Stimulated activated CD8-positive, alpha-beta memory T cell treated with anti-CD3 and anti-CD28 coated beads, Interleukin-7, amount 100 ng/mL, for 4 hours (primary cell): ENCODE measurements around the gene MYL5.
"Not testable (repeated sequence)": the region's sequence is repeated elsewhere in the genome, so short reads cannot be mapped to it uniquely, and the experiment has no call there.

Experiments used
- DNase-seq, 2 donors: peaks; one replicate each; pipeline ENCODE4 v3.0.0-alpha.2; 2020; ENCODE audit warnings: low read depth in 2 of 2

Gene MYL5

DNA sequence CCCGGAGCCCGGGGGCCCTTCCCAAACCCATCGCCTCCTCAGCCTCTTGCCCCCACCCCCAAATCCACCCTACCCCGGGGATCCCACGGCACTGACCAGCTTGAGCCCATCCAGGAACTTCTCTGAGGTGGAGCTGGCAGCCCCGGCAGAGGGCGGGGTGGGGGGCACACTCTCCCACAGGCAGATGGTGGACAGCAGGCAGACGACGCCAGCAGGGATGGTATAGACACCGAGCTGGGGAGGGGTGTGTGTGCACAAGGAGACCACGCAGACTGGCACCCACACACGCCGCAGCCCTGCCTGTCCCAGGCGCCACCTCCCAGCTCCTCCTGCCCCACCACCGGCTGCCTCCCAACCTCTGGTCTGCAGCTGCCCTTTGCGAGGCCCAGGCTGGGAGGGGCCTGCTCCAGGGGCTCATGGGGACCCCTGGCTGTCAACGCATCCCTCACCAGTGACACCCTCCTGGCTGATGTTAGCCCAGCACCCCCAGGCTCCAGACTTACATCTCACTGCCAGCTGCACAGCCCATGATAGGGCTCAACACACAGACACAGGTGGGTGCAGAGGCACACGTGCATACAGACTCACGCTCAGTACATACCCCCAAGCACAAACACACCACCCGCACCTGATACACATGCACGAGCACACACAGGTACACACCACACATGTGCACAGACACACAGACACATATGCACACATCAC, 10.4 kb downstream of the MYL5 start:
- DNase-seq: no peak

DNA sequence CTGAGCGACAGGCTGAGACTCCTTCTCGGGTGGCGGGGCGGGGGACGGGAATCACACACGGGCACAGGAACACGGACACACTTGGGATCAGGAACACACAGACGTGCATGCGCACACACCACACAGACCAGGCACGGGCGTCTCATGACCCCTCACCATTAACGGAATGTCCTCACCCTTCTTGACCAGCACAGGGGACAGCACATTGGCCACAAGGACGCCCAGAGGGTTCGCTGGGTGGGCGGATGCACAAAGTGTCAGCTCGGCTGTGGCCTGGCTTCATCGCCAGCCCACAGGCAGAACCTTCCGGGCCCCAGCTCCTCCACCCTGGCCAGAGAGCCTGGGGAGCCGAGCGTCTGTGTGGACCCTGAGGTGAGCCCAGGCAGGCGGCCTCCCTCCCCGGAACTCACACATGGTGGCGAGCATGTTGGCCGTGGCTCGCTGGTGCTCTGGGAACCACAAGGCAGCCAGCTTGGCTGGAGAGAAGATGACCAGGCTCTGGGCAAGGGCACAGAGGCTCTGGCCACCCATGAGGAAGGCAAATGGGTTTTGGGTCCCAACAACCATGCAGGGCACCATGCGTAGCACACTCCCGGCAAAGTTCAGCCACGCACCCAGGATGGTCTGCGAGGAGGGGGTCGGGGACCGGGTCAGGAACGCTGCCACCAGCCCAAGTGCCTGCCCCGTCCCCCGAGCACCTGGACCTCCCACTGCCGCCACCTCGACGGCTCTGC, 11.5 kb downstream of the MYL5 start:
- DNase-seq: no peak

DNA sequence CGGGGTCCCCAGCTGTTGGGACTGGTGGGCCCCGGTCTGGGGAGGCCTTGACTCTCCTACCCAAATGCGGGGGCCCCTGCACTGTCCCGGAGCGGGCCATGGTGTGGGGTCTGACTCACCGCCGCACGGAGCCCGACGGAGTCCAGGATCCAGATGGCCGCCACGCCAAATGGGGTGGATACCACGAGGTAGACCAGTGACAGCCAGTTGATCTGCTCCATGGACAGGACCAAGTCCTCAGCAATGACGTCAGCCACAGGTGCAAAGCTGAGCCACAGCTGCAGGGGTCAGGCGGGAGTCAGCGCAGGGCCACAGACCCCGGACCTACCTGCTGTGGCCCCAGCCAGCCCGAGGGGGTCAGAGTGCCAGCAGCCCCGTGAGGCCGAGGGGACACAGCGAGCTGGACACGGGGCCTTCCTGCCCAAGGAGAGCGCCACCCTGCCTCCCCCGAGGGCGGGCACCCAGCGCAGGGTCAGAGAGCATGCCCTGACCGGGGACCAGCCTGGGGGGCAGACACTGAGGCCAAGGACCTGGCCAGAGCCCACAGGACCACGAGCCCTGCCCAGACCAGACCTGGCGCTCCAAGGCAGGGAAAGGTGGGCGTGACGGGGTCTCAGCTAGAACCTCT, 12.2 kb downstream of the MYL5 start:
- no peak for DNase-seq

DNA sequence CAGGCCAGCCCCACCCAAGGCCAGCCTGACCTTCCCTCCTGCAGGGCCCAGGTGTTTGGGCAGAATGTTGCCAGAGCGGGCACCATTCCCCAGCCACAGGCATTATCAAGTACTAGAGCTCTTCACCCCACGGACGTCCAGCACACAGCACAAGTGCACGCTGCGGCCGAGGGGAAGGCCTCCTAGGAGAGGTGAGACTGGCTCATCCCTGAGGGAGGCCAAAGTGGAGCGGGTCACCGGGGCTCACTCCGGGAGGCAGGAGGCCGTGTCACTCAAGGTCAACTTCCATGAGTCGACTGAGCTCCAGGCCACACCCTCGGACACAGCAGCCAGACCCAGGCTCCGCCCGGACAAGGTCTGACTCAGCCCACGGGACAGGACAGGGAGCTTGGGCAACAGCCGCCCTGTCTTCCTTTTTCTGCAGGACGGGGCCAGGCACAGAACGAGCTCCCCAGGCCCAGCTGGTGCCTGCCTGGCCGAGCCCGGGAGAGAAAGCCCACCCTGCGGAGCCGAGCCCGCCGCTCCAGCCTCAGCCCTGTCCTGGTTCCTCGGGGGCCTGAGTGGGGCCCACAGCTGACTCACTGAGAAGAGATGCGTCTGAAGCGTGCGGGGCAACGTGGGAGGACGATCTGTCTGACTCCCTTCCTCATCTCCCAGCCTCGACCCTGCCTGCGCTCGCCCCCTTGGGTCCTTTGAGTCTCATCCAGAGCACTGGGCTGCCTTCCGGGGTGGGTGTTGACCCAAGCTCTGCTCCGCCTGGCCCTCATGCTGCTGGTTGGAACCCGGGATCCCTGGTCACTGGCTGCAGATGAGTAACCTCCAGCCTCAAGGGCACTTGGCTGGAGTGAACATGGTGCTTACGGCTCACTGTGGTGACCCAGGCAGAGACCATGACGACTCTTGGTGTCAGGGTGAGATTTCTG, 13.0 kb downstream of the MYL5 start:
- no peak for DNase-seq

GRCh38 chr4:687971-688853, 13.9 kb downstream of the MYL5 start:
- DNase-seq: no peak

DNA sequence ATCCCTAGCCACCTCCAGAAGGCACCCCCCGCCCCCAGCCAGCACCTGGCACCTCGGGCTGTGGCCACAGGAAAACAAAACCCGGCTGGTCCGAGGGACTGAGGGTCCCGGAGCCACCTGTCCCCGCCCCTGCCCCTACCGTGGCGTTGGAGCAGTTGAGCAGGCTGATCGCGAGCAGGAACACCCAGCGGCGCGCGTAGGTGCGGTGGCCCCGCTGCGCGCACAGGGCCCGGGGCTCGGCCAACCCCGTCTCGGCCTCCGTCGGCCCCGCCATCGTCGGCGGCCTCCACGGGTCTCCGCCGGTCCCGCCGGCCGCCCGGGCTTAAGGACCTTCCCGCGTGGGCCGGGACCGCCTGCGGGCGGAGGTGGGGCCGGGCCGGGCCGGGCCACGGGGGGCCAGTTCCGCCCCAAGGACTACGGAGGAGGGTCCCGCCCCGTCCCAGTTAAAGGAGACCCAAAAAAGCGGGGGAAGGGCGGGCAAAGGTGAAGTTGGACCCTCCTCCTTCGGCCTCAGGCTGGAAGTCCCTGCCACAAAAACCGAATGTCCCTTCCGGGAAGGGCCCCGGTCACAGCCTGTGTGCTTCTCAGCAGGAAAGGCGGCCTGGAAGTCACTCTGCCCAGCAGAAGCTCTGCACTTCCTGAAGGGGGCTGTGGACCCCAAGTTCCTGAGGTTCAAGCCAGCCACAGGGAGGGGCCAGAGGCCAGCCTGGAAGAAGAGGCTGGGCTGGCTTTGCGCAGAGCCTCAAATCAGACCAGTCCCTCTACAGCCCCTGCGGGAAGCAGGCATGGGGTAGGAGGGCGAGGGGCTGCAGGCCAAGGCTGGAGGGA, 14.7 kb downstream of the MYL5 start, which contains the start of gene SLC49A3:
Gene SLC49A3 (minus strand): TSS at position 298 of the 828 bp plus-strand sequence. CDS start 24 bp downstream, at position 274.
- no peak for DNase-seq

- no peak for DNase-seq
Observed at GRCh38 chr4:689723-690122, 15.4 kb downstream of the MYL5 start.

DNA sequence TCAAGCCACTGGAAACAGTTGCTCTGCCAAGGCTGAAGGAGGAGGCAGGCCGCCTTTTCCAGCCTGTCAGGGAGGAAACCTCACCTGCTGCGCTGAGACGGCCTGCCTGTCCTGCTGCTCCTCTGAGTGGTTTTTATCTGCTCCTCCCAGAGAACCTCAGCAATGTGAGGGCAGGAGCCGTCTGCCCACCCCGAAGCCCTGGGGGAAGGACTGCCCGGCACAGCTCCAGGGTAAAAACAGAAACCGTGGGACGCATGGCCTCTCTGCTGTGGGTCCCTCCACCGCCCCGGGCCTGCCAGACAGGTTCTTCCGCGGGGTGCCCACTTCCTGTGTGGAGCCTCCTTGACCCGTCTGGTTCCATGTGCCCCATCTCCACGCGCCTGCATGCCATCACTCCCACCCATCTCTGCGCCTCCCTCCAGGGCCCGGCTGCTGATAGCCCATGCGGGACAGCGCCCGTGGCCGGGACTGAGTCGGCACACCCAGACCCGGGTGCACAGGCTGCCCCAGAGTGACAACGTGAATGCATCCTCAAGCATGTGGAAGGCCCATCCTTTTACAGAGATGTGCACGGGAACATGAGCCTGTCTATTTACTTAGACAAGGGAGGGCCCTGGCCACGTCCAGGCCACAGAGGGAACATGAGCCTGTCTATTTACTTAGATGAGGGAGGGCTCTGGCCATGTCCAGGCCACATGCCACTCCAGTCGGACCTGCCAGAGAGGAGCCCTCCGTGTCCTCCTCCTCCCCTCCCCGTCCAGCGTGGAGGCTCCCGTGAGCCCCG, 18.6 kb downstream of the MYL5 start:
- DNase-seq: no peak

GRCh38 chr4:694341-694940, 20.1 kb downstream of the MYL5 start:
- not testable (repeated sequence) for DNase-seq

DNA sequence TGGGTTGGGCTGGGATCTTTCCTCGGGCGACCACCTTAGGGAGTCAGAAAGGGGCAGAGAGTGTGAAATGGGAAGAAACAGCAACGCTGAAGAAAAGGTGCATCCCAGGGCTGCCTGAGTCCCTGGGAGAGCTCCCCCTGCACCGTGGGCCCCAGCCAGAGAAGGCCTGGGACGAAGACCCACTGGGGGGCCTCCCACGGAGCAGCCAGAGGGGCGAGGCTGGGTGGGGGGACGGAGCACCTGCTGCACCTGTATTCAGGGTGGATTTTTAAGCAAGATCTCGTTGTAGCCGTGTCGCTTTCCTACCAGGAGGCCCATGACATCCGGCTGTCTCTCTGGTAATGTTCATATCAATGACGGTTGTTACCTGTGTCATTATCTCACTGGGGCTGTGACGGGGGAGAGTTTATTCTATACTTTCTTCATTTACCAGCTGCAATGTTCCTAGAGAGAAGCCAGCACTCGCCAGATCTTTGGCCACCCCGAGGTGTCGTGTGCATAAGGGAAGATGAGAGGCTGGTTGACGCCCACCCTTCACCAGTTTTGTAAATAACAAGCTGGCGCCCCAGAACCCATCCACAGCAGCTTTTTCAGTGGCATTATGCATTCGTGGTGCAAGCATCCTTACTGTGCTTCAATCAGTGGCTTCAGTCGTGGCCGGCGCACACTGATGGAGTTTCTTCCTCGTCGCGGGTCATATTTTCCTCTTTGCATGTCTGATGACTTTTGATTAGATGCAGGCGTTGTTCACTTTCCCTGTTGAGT, 25.7 kb downstream of the MYL5 start:
- DNase-seq: no peak

GRCh38 chr4:700587-701264, 26.4 kb downstream of the MYL5 start:
- no peak for DNase-seq

GRCh38 chr4:702618-703048, 28.3 kb downstream of the MYL5 start:
- DNase-seq: no peak

DNA sequence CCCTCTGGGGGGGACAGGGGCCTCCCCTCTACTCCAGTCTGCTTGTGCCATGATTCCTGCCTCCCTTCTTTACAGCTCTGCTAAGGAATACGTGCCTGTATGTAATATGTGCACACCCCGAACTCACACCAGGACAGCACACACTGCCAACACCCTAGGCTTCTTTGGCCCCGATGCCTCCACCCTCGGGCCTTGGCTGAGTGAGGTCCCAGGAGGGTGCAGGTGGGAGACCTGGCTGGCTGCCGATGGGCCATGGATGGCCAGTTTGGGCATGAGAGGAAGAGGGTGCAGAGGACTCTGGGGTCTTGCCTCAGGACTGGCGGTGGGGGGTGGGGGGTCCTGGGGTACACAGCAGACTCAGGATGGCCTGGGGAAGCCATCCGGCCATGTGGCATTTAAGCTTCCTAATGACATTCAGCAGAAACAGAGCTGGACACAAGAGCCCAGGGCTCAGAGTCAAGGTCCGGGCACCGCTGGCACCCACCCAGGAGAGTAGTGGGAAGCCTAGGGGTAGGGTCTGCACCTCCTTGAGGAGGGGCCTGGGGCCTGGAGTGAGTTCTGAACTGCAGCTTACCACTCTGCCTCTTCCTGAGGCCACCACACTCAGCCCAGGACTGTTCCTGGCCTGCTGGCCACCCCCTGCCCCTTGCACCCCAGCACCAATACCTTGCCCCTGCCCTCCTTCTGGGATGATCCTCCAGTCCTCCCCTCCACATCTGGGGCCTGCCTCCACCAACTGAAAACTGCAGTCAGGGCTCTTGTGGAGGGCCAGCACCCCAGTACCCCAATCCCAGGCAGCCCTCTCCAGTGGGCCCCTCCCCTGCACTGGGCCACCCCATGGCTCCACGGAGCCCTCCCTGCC, 29.2 kb downstream of the MYL5 start:
- DNase-seq: no peak

DNA sequence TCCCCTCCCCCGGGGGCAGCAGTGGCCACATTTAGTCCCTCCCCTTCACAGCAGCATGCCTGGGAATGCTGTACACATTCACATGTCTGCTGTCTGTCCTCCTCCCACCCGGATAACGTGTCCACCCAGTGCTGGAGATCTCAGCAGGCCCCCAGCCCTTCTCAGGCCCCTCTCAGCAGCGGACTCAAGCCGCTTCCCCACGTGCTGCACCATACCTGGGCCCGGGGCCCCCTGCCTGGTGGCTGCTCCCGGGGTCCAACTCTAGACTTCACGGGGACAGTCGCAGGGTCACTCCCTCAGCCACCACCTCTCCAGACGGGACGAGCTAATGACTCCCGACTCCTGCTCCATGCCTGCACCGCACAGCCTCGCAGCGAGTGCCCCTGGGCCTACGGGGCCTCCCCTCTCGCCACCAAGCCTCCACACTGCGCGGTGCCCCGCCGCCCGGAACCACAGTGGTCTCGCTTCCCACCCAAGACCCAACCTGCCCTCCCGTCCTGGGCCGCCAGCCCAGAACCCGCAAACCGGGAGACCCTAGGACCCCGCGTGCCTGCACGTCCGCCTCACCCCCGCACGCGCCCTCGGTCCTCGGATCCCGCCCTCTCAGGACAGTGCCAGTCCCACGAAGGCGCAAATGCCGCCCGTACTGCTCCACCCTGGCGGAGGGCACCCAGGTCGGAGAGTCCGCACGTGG, 30.0 kb downstream of the MYL5 start:
- DNase-seq: no peak

DNA sequence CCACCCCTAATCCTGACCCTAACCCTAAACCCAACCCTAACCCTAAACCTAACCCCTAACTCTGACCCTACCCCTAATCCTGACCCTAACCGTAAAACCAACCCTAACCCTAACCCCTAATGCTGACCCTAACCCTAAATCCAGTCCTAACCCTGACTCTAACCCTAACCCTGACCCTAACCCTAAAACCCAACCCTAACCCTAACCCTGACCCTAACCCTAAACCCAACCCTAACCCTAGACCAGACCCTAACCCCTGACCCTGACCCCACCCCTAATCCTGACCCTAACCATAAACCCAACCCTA, 30.6 kb downstream of the MYL5 start:
- no peak for DNase-seq
